Trophoblast cell (in vitro differentiated cells and primary cell): Measurements from ENCODE around the gene PCOLCE2.
A peak's percentile ranks its signal among the peaks of the same experiment; 100 is the strongest.

Experiments
- DNase-seq, 2 donors: peaks; one replicate each; pipeline ENCODE4 v3.0.0-alpha.2; 2016
- H2AFZ ChIP-seq: 2 replicates; pipeline ENCODE4 v1.6.1; 2013; ENCODE audit warnings: low read length, moderate library complexity, mild to moderate bottlenecking; ENCODE audit not compliant: insufficient read depth, poor library complexity
- H2AK5ac ChIP-seq: 2 replicates; pipeline ENCODE4 v1.6.1; 2013; ENCODE audit warnings: mild to moderate bottlenecking, low read length
- H2BK120ac ChIP-seq: 2 replicates; pipeline ENCODE4 v1.6.1; 2013; ENCODE audit warnings: low read length, mild to moderate bottlenecking, moderate library complexity; ENCODE audit not compliant: insufficient read depth, poor library complexity
- H2BK12ac ChIP-seq: 2 replicates; pipeline ENCODE4 v1.6.1; 2013; ENCODE audit warnings: mild to moderate bottlenecking, low read length, moderate library complexity
- H2BK5ac ChIP-seq: 2 replicates; pipeline ENCODE4 v1.6.1; 2013; ENCODE audit warnings: low read length, low read depth, moderate library complexity, mild to moderate bottlenecking; ENCODE audit not compliant: poor library complexity
- H3K14ac ChIP-seq: 2 replicates; pipeline ENCODE4 v1.6.1; 2013; ENCODE audit warnings: mild to moderate bottlenecking, low read length
- H3K18ac ChIP-seq: 2 replicates; pipeline ENCODE4 v1.6.1; 2013; ENCODE audit warnings: mild to moderate bottlenecking, low read length
- H3K23ac ChIP-seq: 2 replicates; pipeline ENCODE4 v1.6.1; 2013; ENCODE audit warnings: low read length
- H3K27ac ChIP-seq: 2 replicates; pipeline ENCODE4 v1.5.1; 2013; ENCODE audit warnings: low read depth, mild to moderate bottlenecking, inconsistent platforms, low read length, moderate library complexity
- H3K27me3 ChIP-seq: 2 replicates; pipeline ENCODE4 v1.6.1; 2013; ENCODE audit warnings: inconsistent platforms, mild to moderate bottlenecking, low read length, moderate library complexity; ENCODE audit not compliant: insufficient read depth
- H3K36me3 ChIP-seq, 2 experiments: 1 replicate in 1 of 2; 2 replicates in 1 of 2; pipeline ENCODE4 v1.6.1; 2013; ENCODE audit warnings: low read length in 2 of 2, mild to moderate bottlenecking in 2 of 2, moderate library complexity in 1 of 2; ENCODE audit not compliant: insufficient read depth in 2 of 2, control insufficient read depth in 1 of 2
- H3K4ac ChIP-seq: 2 replicates; pipeline ENCODE4 v1.6.1; 2013; ENCODE audit warnings: low read depth, mild to moderate bottlenecking, low read length, moderate library complexity
- H3K4me1 ChIP-seq, 2 experiments: 1 replicate in 1 of 2; 2 replicates in 1 of 2; pipeline ENCODE4 v1.6.1; 2013; ENCODE audit warnings: low read length in 2 of 2, mild to moderate bottlenecking in 2 of 2, moderate library complexity in 1 of 2; ENCODE audit not compliant: insufficient read depth in 2 of 2, control insufficient read depth in 1 of 2
- H3K4me2 ChIP-seq: 2 replicates; pipeline ENCODE4 v1.6.1; 2013; ENCODE audit warnings: inconsistent platforms, mild to moderate bottlenecking, low read length, moderate library complexity
- H3K4me3 ChIP-seq: 2 replicates; pipeline ENCODE4 v1.5.1; 2013; ENCODE audit warnings: mild to moderate bottlenecking, low read depth, low read length, inconsistent platforms
- H3K79me1 ChIP-seq: one replicate; pipeline ENCODE4 v1.6.1; 2013; ENCODE audit warnings: low read length
- H3K79me2 ChIP-seq: 2 replicates; pipeline ENCODE4 v1.6.1; 2013; ENCODE audit warnings: low read length, mild to moderate bottlenecking; ENCODE audit not compliant: control insufficient read depth, insufficient read depth, poor library complexity
- H3K9ac ChIP-seq: 2 replicates; pipeline ENCODE4 v1.6.1; 2013; ENCODE audit warnings: mild to moderate bottlenecking, low read length
- H3K9me3 ChIP-seq: 2 replicates; pipeline ENCODE4 v1.6.1; 2013; ENCODE audit warnings: low read depth, mild to moderate bottlenecking, control low read depth, inconsistent platforms, low read length; ENCODE audit not compliant: insufficient read depth
- H4K12ac ChIP-seq: 2 replicates; pipeline ENCODE4 v1.6.1; 2013; ENCODE audit warnings: low read depth, mild to moderate bottlenecking, low read length, moderate library complexity
- H4K8ac ChIP-seq: 2 replicates; pipeline ENCODE4 v1.6.1; 2013; ENCODE audit warnings: low read depth, mild to moderate bottlenecking, low read length, moderate library complexity
- H4K91ac ChIP-seq: one replicate; pipeline ENCODE4 v1.6.1; 2013; ENCODE audit warnings: low read depth, mild to moderate bottlenecking, low read length, moderate library complexity
- WGBS: extraction: QIAGEN DNeasy Blood & Tissue Kit; methylation state at CpG from one replicate; pipeline ENCODE4 v1.1.7; 2013; ENCODE audit warnings: missing lambda C conversion rate; ENCODE audit not compliant: insufficient read length, insufficient coverage; ENCODE audit errors: extremely low coverage; 5-methylcytosine and 5-hydroxymethylcytosine counted together

PCOLCE2 gene

GRCh38 chr3:142889212-142890014, 530 bp upstream of the PCOLCE2 start:
- H3K27me3 ChIP-seq, result no peaks in the 10 kb centered on the region
- H3K4ac ChIP-seq, result no peak overlapping the region
- H2BK120ac ChIP-seq, result no peak overlapping the region
- H3K4me3 ChIP-seq, result peak overlapping the region; percentile 79
- peak overlapping the region; percentile 47 for H2AFZ ChIP-seq
- no peak overlapping the region for H4K91ac ChIP-seq
- no peak overlapping the region for H3K9ac ChIP-seq
- peaks cover 6 to 8% of the 10 kb centered on the region in 2 experiments for H3K4me1 ChIP-seq
- no peak overlapping the region for H4K12ac ChIP-seq
- H3K27ac ChIP-seq, result no peak overlapping the region
- peaks cover 2% of the 10 kb centered on the region for H3K79me1 ChIP-seq
- no CpG with 5 or more reads among the region's 29 CpGs for WGBS
- no peak overlapping the region for H2BK12ac ChIP-seq
- peak overlapping the region; percentile 99 for H3K4me2 ChIP-seq
- no peak overlapping the region for H2BK5ac ChIP-seq
- H3K79me2 ChIP-seq, result no peaks in the 10 kb centered on the region
- no peak overlapping the region for H3K23ac ChIP-seq
- H3K9me3 ChIP-seq, result peaks cover 3% of the 10 kb centered on the region
- no peak for DNase-seq
- no peak overlapping the region for H3K18ac ChIP-seq
- H2AK5ac ChIP-seq, result no peak overlapping the region
- H3K14ac ChIP-seq, result no peak overlapping the region
- no peak overlapping the region for H4K8ac ChIP-seq
- H3K36me3 ChIP-seq, result no peaks in the 10 kb centered on the region

DNA sequence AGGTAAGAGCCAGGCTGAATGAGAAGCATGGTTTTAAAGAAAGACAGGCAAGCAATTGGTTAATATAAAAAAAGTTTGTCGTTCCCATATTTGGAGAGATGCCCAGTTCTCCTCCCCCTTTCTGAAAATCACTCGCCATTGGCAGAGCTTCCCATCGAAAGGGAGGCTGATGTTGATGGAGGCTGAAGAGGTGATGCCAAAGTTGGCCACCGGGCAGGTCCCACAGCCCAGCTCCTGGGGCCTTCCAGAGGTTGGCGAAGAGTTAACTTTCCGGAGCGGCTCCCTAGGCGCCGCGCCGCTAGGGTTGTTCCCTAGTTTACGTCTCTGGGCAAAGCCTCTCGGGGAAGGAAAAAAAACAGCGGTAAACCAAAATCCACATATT, 793 bp downstream of the PCOLCE2 start:
- Histone ChIP-seq H2AK5ac (no peak overlapping the region), H4K8ac (no peak overlapping the region), H2BK120ac (no peak overlapping the region), H3K18ac (no peak overlapping the region), H3K4ac (no peak overlapping the region), H3K27me3 (no peaks in the 10 kb centered on the region), H3K4me1 (peaks cover 6 to 8% of the 10 kb centered on the region in 2 experiments), H3K4me3 (peak overlapping the region; percentile 79), H3K9ac (peak overlapping the region; percentile 49), H3K36me3 (no peaks in the 10 kb centered on the region), H3K23ac (no peak overlapping the region), H2BK5ac (no peak overlapping the region), H3K79me1 (peaks cover 2% of the 10 kb centered on the region), H3K27ac (no peak overlapping the region), H4K91ac (no peak overlapping the region), H3K9me3 (peaks cover 3% of the 10 kb centered on the region), H4K12ac (no peak overlapping the region), H2AFZ (peak overlapping the region; percentile 47), H2BK12ac (no peak overlapping the region), H3K14ac (no peak overlapping the region), H3K79me2 (no peaks in the 10 kb centered on the region), H3K4me2 (peak overlapping the region; percentile 99)
- DNase-seq, result peak in 1 of 2 donors; percentile 37
- WGBS, result no CpG with 5 or more reads among the region's 14 CpGs

GRCh38 chr3:142886940-142887339, 1.9 kb downstream of the PCOLCE2 start:
- DNase-seq, result peak in 1 of 2 donors; percentile 14
- H3K36me3 ChIP-seq, result no peaks in the 10 kb centered on the region
- H2BK5ac ChIP-seq, result no peak overlapping the region
- H3K18ac ChIP-seq, result no peak overlapping the region
- no peaks in the 10 kb centered on the region for H3K27me3 ChIP-seq
- no peak overlapping the region for H2AK5ac ChIP-seq
- no peak overlapping the region for H3K9ac ChIP-seq
- H4K91ac ChIP-seq, result no peak overlapping the region
- H3K79me1 ChIP-seq, result peaks cover 2% of the 10 kb centered on the region
- H3K14ac ChIP-seq, result no peak overlapping the region
- H3K4me2 ChIP-seq, result no peak overlapping the region
- H2BK12ac ChIP-seq, result no peak overlapping the region
- H4K8ac ChIP-seq, result no peak overlapping the region
- no peak overlapping the region for H2AFZ ChIP-seq
- H3K9me3 ChIP-seq, result peaks cover 3% of the 10 kb centered on the region
- H3K79me2 ChIP-seq, result no peaks in the 10 kb centered on the region
- no peak overlapping the region for H3K27ac ChIP-seq
- H4K12ac ChIP-seq, result no peak overlapping the region
- H3K23ac ChIP-seq, result no peak overlapping the region
- no peak overlapping the region for H3K4ac ChIP-seq
- no peak overlapping the region for H2BK120ac ChIP-seq
- H3K4me3 ChIP-seq, result no peak overlapping the region
- peaks cover 6 to 8% of the 10 kb centered on the region in 2 experiments for H3K4me1 ChIP-seq
- WGBS, result no CpG with 5 or more reads among the region's 2 CpGs

GRCh38 chr3:142886021-142886420, 2.9 kb downstream of the PCOLCE2 start:
- H3K4me3 ChIP-seq, result no peak overlapping the region
- peaks cover 2% of the 10 kb centered on the region for H3K79me1 ChIP-seq
- no peak overlapping the region for H2AFZ ChIP-seq
- no peak overlapping the region for H3K14ac ChIP-seq
- H4K8ac ChIP-seq, result no peak overlapping the region
- no peak overlapping the region for H2BK12ac ChIP-seq
- H3K23ac ChIP-seq, result no peak overlapping the region
- H3K9me3 ChIP-seq, result peaks cover 3% of the 10 kb centered on the region
- no peak overlapping the region for H3K18ac ChIP-seq
- no peaks in the 10 kb centered on the region for H3K79me2 ChIP-seq
- H3K9ac ChIP-seq, result no peak overlapping the region
- no peak overlapping the region for H2BK5ac ChIP-seq
- WGBS, result no CpG with 5 or more reads among the region's 7 CpGs
- H3K4ac ChIP-seq, result no peak overlapping the region
- no peak for DNase-seq
- H3K27me3 ChIP-seq, result no peaks in the 10 kb centered on the region
- H3K27ac ChIP-seq, result no peak overlapping the region
- H4K12ac ChIP-seq, result no peak overlapping the region
- no peak overlapping the region for H2AK5ac ChIP-seq
- H4K91ac ChIP-seq, result no peak overlapping the region
- H3K36me3 ChIP-seq, result no peaks in the 10 kb centered on the region
- no peak overlapping the region for H2BK120ac ChIP-seq
- no peak overlapping the region for H3K4me2 ChIP-seq
- peaks cover 6 to 8% of the 10 kb centered on the region in 2 experiments for H3K4me1 ChIP-seq
